HG03521 (cell line): Measurements from ENCODE around the gene BCAP31.
"Not testable (repeated sequence)": the region's sequence is repeated elsewhere in the genome, so short reads cannot be mapped to it uniquely, and the experiment has no call there.

ENCODE experiments used
- ATAC-seq: cut with Tn5 transposase; IDR thresholded peaks from one replicate; pipeline ENCODE4 v1.9.1; 2021; ENCODE audit warnings: mild to moderate bottlenecking, moderate library complexity; ENCODE audit not compliant: unreplicated experiment

Gene BCAP31

GRCh38 chrX:153684467-153685155, 39.6 kb downstream of the BCAP31 start:
- ATAC-seq, result no peak

- not testable (repeated sequence) for ATAC-seq
Measured at GRCh38 chrX:153683486-153683885, 40.7 kb downstream of the BCAP31 start.

- ATAC-seq, result no peak
Measured at GRCh38 chrX:153681175-153681574, 43.0 kb downstream of the BCAP31 start.

- no peak for ATAC-seq
Measured at GRCh38 chrX:153674219-153674851, 49.9 kb downstream of the BCAP31 start.

GRCh38 chrX:153673428-153674218, 50.6 kb downstream of the BCAP31 start, which contains the start of gene PNCK:
TSS of gene PNCK (minus strand) at chrX:153673813. CDS start at chrX:153673076, 737 bp downstream.
- ATAC-seq, result no peak

GRCh38 chrX:153672531-153673427, 51.4 kb downstream of the BCAP31 start:
- no peak for ATAC-seq

- no peak for ATAC-seq
Measured at GRCh38 chrX:153671589-153672530, 52.3 kb downstream of the BCAP31 start.

- no peak for ATAC-seq
Measured at GRCh38 chrX:153670748-153671588, 53.2 kb downstream of the BCAP31 start.

- no peak for ATAC-seq
Measured at GRCh38 chrX:153669901-153670731, 54.1 kb downstream of the BCAP31 start.

GRCh38 chrX:153669174-153669890, 54.9 kb downstream of the BCAP31 start:
- no peak for ATAC-seq

GRCh38 chrX:153668423-153669173, 55.6 kb downstream of the BCAP31 start:
- no peak for ATAC-seq

- no peak for ATAC-seq
Measured at GRCh38 chrX:153667956-153668396, 56.2 kb downstream of the BCAP31 start.

- no peak for ATAC-seq
Measured at GRCh38 chrX:153667281-153667955, 56.8 kb downstream of the BCAP31 start.

- no peak for ATAC-seq
Measured at GRCh38 chrX:153665726-153666306, 58.4 kb downstream of the BCAP31 start.

GRCh38 chrX:153662266-153662665, 61.9 kb downstream of the BCAP31 start:
- no peak for ATAC-seq
